Stimulated activated CD8-positive, alpha-beta memory T cell treated with anti-CD3 and anti-CD28 coated beads, Interleukin-2, amount 100 ng/mL, for 1 hour (primary cell): Measurements from ENCODE around the gene TNFAIP8L2.

ENCODE experiments used
- DNase-seq, 2 donors: peaks; one replicate each; pipeline ENCODE4 v3.0.0-alpha.2; 2020; ENCODE audit warnings: low read depth in 2 of 2

Gene TNFAIP8L2

DNA sequence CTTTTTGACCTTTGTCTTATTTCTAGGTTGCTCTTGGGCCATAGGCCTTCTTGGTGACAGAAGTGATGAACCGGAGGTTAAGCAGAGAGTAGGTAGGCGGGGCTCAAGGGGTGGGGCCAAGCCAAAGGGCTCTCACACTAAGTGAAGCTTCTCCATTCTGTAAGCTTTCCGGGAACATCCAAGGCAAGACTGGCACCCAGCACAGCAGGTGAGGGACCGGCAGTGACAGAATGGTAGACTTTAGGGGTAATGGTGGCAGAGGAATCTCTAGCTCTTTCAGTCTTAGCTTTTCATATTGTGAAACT, at the start of gene TNFAIP8L2:
TNFAIP8L2 (plus strand) TSS at position 135 of the 305 bp plus-strand sequence. CDS start 2,049 bp downstream, outside the sequence.
- DNase-seq = peak; percentile 45 to 66

DNA sequence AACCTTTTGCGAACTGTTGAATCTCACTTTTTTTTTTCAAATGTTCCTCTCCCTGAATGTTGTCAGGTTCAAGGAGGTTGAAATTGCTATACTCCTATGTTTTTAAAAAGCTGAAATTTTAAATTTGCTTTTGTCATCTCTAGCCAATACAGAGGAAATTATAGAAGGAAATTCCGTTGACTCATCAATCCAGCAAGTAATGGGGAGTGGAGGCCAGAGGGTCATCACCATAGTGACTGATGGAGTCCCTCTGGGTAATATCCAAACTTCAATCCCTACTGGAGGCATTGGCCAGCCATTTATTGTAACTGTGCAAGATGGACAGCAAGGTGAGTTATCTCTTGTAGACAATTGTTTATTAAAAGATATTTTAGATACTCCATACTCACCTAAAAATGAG, 49.6 kb upstream of the TNFAIP8L2 start:
- no peak for DNase-seq

DNA sequence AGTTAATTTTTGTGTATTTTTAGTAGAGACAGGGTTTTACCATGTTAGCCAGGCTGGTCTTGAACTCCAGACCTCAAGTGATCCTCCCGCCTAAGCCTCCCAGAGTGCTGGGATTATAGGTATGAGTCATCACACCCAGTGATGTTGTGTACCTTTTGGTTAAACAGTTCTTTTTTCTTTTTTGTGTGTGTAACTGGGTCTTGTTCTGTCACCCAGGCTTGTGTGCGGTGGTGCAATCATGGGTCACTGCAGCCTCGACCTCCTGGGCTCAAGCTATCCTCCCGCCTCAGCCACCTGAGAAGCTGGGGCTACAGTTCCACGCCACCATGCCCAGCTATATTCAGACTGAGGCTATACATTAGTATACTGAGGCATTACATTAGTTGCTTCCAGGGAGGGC, 48.1 kb upstream of the TNFAIP8L2 start:
- DNase-seq = no peak

DNA sequence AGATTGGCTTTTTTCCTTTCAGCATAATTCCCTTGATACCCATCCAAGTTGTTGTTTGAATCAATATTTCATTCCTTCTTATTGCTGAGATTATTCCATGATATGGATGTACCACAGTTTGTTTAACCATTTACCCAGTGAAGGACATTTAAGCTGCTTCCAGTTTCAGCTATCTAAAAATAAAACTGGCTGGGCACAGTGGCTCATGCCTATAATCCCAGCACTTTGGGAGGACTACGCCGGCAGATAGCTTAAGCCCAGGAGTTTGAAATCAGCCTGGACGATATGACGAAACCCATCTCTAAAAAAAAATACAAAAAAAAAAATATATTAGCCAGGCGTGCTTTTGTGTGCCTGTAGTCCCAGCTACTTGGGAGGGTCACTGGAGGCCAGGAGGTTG, 42.6 kb upstream of the TNFAIP8L2 start:
- DNase-seq = no peak

DNA sequence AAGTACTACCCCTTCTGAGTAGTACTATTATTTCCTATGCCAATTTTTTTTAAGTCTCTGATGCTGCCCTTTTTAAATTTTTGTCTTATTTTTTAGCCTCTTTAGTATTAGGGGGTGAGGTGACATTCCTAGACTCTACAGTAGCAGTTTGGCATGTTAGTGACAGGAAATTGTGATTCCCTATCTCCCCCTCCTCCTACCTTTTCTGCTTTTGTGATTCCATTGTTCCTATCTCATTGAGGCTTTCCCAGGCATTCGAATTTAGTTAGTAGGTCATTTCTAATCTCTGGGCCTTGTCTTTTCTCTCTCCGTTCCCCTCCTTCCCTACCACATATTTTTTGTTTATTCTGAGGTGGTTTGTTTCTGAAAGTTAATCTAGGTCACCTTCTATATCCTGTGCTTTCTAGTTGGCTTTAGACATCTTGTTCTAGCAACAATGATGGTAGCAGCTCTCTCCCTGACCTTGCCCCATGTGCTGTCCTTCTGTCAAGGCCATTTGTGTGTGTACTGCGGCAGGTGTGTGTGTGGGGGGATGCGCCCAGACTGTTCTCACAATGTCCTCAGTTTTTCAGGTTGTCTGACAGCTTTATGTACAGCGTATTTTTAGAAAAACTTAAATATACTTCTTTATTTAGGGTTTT, 31.6 kb upstream of the TNFAIP8L2 start:
- no peak for DNase-seq

DNA sequence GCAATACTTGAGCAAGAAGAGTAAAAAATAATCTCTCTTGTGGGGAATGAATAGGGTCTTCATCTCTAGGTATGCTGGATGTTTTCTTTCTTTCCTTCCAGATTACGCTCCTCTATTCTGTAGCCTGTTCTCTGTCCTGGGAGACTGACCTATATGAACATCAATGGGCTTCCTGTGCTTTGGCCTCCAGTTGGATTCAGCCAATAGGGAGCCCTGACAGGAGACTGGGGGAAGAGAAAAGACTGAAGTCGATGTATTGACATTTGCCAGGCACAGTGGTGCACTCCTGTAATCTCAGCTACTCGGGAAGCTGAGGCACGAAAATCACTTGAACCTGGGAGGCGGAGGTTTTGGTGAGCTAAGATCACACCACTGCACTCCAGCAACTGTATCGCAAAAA, 27.6 kb upstream of the TNFAIP8L2 start:
- DNase-seq = no peak

DNA sequence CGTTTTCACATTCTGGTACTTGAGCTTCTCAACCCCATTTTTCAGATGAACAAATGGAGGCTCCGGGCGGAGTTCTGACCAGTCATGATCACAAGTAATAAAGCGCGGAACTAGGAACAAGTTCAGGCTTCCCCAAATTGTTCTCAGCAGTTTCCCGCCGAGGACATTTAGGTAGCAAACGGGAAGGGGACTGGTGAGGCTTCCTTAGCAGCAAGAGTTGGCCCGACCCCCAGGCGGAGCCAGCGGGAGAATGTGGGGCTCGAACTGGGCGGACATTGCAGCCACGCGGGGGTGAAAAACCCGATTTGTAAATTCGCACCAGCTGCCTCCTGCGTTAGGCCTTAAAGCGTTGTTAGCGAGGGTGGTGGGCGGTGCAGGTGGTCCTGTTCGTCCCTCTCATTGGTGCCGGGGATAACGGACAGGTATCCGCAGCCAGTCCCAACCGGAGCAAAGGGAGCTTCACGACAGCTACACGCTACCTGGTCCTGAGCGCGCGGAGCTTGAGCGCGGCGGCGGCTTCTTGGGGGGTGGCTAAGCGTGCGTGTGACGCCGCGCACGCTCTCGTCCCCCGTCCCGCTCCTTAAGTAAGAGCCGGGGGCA, 25.4 kb upstream of the TNFAIP8L2 start:
- peak; percentile 49 to 61 for DNase-seq

DNA sequence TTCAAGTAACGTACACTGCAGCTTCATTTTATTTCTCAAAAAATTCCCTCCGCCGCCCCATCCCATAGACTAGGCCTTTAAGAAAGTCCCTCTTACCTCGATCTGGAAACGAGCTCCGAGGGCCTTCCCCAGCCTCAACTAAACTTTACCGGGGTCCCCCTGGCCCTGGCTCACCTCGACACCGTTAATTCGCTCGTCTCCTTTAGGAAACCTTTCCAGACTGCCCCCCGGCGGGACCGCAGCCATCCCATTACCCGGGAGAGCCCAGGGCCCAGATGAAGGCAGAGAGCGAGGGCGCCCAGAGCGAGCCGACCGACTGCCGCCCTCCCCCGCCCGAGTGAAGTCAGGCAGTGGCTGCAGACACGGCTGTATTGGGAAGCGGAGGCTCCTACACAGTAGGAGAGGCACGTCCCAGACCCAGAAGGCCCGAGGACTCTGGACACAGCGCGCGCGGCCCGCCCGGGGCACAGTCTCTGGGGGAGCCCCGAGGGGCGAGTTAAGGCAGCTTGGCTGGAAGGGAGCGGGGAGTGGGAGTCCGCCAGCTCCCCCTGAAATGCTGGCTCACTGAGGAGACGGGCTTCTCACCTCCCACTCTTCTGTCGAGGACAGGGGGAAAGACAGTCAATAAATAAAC, 24.6 kb upstream of the TNFAIP8L2 start:
- no peak for DNase-seq

DNA sequence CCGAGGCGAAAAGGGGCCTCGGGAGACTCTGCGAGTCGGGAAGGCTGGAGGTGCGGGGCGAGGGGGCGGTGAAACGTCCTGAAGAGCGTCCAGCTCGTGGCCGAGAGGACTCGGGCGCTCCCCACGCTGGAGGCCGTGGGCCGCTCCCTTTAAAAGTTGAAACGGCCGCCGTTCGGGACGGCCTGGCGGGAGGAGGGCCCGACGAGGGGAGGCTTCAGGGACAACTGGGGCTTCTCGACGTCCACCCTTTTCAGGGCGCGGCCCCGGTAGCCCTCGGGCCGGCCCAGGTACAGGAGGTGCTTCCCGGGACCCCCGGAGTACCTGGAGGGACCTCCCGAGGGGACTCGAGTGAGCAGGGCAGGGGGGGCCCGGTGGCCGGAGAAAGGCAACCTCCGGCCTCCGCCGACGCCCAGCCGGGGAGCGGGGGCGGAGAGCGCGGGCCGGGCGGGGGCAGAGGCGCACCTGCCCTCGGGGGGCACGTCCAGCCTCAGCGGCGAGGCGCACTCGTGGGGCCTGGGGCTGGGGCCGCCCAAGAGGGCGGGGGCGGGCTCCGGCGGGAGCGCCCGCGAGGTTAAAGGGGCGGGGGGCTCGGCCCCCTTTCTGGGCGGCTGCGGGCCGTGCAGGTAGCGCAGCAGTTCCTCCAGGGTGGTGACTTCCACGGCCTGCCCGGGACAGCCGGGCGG, 24.0 kb upstream of the TNFAIP8L2 start:
- DNase-seq = no peak

DNA sequence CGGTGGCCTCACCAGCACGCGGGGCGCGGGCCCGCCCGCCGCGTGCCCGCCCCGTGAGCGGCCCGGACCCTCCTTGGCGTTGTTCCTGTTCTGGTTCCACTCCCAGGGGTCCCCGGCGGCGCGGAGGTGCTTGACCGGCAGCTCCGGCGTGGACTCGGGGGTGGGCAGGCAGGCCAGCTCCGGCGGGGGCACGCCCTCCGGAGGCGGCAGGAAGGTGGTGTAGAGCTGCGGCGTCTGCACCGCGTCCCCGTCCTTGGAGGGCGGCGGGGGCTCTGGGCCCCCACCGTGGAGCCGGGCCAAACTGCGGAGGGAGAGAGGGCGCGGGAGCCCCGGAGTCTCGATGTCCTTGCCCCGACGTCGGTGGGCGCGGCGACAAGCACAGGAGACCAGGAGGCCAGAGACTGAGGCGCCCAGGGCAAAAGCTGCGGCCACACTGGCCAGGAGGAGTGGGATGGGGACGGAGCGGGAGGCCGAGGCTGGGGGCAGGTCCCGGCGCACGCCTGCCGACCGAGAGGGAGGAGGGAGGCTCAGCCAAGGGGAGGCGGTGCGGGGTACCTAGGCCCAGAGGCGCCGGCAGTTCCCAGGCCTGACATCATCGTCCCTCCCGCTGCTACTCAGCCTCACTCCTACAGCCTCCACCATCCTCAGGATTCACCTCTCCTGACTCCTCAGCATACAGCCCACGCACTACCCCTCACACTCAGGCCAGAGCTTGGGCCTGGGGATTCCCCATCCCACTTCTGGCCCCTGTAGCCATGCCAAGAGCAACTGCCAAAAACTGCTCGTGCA, 23.2 kb upstream of the TNFAIP8L2 start:
- DNase-seq = no peak

DNA sequence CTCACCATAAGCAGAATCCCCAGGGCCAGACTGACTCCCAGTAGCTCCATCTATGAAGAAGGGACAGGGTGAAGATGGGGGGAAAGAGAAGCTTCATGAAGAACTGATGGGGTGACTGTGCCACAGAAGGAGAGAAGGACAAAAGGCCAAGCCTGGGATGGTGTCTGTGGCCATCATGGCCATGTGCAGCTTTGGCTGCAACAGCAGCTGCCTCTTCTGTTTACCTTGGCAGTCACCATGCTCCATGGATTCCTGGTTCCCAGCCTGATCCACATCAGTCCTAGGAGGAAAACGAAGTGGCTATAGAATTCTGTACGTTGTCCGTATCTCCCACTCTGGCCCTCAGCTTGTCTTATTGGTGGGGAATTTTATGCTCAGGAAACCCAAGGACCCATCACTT, 22.1 kb upstream of the TNFAIP8L2 start:
- DNase-seq = no peak

DNA sequence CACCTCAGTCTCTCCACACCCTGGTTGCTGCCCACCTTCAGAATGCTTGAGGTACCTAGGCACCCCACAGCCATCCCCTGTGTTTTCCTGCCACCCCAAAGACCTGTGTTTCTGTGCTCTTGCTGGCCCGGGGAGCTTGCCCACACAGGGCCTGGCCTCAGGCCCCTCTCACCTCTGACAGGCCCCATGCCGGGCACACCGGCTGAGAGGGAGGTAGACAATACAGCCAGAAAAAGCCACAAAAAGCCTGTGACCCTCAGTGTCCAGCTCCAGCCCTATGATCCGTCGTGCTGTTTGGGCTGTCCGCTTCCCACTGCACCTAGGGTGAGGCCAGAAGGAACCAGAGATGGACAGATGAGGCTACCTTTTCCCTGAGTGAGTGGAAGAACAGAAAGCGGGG, 21.5 kb upstream of the TNFAIP8L2 start:
- no peak for DNase-seq

DNA sequence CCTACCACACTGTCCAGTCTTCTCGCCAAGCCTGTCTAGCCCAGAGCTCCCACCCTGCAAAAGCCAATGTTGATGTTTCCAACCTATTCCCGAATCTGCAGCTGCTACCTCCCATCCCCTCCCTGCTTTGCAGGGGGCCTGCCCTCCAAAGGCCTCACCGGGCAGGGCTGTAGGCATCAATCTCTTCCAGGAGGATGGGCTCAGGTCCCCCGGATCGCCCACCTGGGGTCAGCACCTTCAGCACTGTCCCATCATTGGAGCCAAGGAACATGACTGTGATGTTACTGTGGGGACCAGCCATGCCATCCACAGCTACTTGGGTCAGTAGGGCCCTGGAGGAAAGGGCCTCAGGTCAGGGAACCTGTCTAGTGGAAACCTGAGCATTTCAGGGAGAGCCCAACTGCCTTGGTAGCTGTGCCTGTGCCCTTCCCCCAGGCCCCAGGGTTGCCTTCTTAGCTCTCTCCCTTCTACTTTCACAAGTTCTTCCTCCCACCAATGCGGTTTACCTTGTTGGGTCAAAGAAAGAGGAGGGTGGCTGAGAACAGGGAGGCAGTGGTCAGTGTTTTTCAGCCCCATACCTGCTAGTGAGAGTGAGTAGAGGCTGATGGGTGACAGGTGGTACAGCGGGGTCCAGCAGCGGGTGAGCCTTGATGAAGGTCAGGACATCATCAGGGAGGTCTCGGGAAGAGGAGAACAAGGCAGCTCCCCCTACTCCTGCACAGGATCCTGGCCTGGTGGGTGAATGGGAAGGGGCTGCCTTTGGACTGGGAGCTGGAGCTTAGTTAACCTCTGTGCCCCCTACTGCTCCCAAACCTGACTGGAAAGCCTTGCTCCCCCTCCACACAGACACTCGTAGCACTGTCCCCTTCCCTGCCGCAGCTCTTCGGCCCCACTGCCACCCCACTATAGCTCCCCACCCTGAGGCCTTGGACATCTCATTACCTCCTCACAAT, 20.7 kb upstream of the TNFAIP8L2 start:
- DNase-seq = no peak

DNA sequence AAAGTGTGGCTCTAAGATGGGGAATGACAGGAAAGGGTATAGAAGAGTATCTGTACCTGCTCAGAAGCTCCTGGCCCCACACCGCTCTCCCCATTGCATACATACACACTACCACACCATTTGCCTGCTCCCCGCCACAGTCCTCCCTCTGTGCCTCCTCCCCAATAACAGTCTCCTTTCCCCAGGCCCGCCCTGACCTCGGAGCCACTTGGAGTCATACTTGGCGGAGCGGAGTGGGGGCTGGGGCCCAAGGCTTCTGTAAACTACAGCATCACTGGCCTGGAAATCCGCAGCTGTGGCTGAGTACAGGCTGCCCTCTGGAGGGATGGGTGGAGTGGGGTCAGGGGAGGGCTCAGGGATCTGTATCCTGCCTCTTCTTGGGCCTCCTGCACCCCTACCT, 18.7 kb upstream of the TNFAIP8L2 start:
- no peak for DNase-seq

DNA sequence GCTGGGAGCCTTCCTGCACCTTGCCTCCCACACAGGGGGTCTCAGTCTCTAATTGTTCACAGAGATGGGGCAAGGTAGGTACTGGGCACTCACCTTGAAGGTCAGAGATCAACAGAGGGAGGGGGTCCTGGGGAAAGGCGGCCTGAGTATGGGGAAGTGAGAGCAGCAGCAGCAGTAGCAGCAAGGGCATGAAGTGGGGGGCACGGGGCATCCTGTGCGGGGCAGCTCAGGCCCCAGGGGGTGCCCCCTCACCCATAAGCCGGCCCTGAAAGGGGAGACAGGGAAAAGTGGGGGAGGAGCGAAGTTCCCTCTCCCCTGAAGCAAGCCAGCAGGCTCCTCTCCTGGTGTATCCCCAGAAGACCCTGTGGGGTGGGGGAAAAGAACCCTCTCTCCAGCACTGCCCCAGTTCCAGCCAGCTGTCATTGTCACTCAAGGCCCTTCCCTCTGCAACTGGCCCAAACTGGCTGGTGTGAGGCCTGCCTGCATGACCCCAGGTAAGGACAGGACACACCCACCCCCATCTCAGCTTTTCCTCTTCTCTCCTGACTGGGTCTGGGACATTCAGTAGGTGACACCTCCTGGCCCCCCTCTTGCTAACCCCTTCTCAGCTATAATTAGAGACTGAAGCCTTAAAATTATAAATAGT, 13.9 kb upstream of the TNFAIP8L2 start:
- DNase-seq = no peak

DNA sequence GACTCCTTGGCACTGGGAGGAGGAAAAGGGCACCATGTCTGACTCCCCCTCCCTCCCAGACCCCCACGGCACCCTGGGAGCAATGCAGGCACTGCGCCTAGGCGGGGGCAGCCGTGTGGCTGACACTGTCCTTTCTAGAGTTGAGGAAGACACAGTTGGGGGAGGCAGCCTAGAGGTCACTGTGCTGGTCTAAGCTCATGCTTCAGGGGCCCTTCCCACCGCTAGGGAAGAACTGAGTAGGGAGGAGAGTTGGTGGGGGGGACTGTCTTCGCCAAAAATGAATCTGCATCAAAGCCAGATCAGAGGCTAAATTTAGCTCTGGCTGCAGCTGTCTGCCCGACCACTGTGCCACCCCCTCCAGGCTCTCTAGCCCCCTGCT, 13.4 kb upstream of the TNFAIP8L2 start:
- no peak for DNase-seq

DNA sequence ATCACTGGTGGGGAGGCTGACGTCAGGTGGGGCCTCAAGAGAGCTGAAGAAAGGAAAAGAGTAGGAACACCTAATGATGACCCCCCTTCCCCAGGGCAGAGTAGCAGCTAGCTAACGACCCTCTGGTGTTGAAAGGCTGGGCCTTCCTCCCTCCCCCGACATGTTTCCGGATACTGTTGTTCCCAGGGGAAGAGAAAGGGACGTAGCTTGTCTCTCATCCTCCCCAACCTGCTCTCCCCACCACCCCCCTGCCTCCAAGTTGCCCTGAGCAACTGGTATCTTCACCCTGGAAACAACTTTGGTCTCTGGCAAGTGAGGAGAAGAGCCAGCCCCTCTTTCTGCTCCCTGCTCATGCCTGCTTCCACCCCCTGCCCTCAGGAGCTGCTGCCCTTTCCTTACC, 12.5 kb upstream of the TNFAIP8L2 start:
- no peak for DNase-seq

DNA sequence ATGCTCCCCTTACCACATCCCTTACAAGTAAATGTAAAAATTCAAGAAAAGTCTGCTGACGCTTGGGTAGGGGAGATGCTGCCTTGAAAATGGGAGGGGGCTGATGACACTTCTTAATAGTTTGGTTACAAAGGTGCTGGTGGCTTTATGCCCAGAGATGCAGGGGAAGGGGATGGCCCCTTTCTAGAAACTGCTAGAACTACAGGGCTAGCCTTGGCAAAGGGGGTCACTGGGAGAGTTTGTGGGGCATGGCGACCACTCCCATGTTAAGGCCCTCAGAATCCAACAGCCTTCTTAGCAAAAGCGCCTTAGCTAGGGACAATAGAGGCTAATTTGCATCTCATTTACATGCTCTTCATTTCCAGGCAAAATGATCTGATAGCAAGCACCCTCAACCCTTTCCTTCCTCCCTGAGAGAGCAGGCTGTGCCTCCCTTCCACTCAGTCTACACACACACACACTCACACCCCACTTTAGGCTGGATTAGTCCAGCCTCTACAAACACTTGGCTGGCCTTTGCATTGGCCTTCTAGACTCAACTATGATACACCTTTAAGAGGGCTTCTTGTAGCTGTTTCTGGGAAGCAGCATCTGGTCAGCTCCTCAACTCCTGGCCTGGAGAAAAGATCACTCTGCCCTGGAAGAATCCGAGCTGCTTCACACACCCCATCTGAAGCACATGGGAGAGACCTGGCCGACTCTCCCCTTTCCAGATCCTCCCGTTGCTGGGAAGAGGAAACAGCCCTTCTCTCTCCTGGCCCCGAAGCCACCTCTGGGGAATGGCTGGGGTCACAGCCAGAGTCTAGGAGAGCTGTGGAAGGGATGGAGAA, 11.8 kb upstream of the TNFAIP8L2 start:
- no peak for DNase-seq

DNA sequence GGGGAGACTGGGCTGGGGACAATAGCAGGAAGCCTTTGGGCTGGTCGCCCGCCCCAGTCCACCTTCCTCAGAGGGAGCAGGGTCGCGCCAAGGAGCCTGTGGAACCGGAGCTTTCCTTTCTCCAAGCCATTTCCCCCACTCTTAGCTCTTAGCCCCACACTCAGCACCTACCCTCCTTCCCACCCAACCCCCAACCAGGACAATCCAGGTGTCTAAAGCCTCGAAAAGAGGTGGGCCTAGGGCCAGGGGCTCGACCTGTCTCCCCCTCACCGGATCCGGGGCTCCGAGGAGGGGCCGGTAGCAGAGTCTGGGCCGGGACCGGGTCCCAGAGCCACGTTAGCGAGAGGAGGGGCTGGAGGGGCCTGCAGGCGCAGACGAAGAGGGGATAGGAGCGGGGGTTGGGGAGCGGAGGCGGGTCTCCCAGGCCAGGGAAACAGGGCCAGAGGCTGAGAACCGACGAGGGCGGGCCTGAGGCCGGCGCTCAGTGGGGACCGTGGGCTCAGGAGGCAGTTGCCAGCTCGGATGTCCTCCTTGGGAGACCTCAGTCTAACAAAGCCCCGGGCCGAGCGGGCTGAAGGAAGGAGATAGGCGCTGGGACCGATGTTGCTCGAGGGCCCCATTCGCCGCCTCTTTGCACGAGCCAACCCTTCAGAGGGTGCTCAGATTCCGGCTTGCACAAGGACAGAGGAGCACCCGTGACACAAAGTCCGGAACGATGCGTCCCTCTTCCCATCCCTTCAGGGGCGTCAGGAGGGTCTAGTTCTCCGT, 11.0 kb upstream of the TNFAIP8L2 start:
- DNase-seq = no peak
